Stimulated activated CD4-positive, alpha-beta T cell treated with anti-CD3 and anti-CD28 coated beads, Interleukin-4, amount 100 ng/mL, for 48 hours (primary cell): Measurements from ENCODE around the gene ABITRAM.
"Not testable (repeated sequence)": the region's sequence is repeated elsewhere in the genome, so short reads cannot be mapped to it uniquely, and the experiment has no call there.

Experiments used
- DNase-seq, 2 donors: peaks; one replicate each; pipeline ENCODE4 v3.0.0-alpha.2; 2020; ENCODE audit warnings: low read depth in 2 of 2

ABITRAM gene

GRCh38 chr9:108928386-108928785, 5.8 kb upstream of the ABITRAM start:
- no peak for DNase-seq

GRCh38 chr9:108933231-108933717, 926 bp upstream of the ABITRAM start:
- DNase-seq, result no peak

GRCh38 chr9:108933718-108934322, 380 bp upstream of the ABITRAM start, which contains the start of gene ELP1:
Gene ELP1, minus strand, starts transcription at chr9:108934124. Its CDS starts 2,978 bp downstream, at chr9:108931146.
- DNase-seq, result peak; percentile 89 to 90

DNA sequence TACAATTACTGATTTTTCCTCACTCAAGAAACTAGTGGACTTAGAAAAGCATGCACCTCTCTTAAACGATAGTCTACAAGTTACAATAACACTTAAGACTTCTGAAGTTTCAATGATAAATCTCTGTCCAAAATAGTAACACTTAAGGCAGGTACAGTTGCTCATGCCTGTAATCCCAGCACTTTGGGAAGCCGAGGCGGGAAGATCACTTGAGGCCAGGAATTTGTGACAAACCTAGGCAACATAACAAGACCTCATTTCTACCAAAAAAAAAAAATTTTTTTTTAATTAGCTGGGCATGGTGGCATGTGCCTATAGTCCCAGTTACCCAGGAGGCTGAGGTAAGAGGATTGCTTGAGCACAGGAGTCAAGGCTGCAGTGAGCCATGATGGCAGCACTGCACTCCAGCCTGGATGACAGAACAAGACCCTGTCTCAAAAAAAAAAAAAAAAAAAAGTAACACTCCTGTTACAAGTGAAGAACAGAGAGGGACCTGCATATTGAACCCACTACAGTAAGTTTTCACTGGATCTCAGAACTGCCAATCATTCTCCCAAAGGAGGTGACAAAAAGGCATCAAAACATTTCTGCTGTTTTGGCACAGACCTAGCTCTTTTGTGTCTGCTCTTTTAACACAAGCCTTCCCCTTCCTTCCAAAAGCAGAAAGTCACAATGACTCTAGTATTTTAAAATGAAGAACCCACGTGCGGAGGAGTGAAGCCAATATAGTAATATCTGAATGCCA, 3.5 kb downstream of the ABITRAM start:
- no peak for DNase-seq

GRCh38 chr9:108939975-108940374, 5.8 kb downstream of the ABITRAM start:
- no peak for DNase-seq

- DNase-seq, result no peak
Observed at GRCh38 chr9:108950168-108950567, 16.0 kb downstream of the ABITRAM start.

DNA sequence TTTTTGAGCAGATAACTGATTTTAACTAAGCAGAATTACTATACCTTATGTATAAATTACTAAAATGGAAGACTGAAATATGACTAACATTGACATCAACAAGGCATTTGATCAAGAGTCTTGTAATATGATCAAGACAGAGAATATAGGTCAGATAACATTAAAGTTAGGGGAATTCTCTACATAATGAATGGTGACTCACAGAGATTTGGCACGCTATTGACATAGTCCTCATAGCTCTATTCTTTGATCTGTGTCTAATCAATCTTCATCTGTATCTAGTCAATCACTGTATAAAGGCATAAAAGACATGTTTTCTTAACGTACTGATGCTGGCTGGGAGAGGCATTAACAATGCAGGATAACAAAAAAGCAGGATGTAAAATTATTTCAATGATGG, 17.4 kb downstream of the ABITRAM start:
- no peak for DNase-seq

DNA sequence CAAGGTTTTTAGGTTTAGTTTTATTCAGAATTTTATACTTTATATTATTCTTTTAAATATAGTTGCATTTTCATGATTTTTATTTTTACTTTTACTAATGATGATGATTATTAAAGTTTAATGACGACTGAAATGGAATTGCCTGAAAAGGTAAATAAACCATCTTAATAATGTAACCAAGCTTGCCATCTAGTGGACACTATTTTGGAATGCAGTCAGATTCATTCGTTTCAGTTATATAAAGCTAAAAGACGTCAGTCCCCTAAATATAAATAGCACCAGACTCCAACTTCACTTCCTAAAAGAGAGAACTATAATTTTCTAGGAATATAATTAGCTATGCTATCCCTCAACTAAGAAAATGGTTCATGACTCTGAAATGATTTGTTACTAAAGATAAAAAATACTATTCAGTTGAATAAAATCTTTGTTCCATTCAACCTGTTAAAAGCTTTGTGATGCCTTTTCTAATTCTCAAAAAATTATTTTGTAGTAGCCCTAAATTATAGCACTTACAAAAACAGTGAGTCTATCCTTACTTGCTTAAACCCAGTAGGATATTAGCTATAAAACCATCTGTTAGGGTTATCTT, 19.9 kb downstream of the ABITRAM start:
- no peak for DNase-seq

GRCh38 chr9:108956022-108956630, 21.9 kb downstream of the ABITRAM start:
- DNase-seq, result no peak

DNA sequence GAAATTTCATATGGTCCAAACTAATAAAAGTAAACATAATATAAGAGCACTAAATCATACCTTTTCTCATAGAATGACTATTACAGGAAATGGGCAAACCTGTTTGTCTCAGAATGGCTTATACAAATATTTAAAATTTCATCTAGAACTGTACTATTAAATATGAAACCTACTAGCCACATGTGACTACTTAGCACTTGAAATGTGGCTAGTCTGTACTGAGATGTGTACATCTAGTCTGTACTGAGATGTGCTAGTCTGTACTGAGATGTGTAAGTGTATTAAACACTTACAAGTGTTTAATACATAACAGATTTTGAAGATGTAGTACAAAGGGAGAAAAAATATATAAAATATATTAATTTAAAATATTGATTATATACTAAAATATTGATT, 22.4 kb downstream of the ABITRAM start:
- no peak for DNase-seq

DNA sequence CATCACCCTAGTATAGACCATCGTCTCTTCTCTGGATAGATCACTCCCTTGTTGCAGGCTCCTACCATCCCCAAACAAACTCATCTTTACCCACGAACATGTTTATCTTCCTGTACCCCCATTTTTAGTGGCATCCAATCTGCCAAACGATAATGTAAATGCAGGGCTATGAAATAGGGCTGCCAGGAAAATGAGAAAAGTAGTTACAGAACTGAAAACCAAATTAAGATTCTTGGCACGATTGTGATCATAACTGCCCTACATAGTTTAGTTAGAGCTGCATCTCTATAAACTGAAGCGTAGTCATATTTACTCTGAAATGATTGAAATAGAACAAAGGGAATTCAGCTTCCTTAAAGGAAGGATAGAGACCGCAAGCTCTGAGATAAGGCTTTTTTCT, 26.1 kb downstream of the ABITRAM start:
- DNase-seq, result no peak

DNA sequence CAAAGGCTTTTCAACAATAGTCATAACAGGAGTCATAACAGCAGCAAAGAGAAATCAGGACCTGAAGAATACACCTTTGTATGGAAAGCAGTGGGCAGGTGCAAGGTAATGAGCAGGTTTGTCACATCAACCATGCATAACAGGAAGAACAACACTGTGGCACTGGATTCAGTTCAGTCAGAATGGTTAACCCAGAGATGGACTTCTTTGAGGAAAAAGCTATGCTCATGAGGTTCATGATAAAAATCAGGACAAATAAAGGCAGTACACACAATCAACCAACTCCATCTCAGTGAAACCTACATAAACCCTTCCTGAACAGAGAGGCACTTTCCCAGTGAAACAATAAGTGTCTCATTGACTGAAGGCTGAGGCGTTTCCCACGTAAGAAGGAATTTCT, 27.0 kb downstream of the ABITRAM start:
- no peak for DNase-seq

- DNase-seq, result no peak
Observed at GRCh38 chr9:108963459-108964143, 29.4 kb downstream of the ABITRAM start.

DNA sequence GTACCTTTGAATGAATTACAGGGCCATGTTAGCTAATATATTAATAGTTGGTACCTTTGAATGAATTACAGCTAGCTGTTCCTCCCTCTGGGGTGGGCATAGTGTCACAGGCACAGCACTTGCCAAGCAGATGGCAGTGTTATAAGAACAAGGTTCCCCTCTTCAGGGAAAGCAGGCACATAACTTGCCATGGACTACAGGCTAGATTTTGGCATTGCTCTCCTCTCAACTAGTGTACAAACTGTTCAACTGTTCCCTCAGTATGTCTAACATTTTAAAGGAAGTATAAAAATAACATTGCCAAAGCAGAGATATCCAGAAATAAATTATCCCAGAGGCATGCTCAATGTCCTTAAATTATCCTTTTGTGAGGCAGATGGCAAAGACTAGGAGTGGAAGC, 33.7 kb downstream of the ABITRAM start:
- no peak for DNase-seq

- not testable (repeated sequence) for DNase-seq
Observed at GRCh38 chr9:108971392-108971791, 37.2 kb downstream of the ABITRAM start.

DNA sequence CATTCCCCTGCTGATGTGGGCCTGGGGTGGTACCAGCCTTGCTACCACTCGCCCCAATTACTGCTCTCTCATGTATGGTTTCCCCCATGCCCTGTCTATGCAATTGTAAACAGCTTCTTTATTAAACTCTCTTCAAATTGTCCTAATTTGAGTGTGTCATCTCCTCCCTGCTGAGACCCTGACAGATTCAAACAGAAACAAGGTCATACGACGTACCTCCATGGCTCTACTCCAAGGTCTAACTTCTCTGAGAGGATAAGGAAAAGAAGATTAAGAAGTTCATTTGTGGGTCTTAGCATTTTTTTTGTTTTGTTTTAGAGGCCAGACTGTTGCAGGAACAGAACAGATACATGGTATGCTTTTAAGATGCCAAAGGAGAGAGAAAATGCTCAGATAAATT, 38.0 kb downstream of the ABITRAM start:
- DNase-seq, result no peak

GRCh38 chr9:108972626-108973209, 38.5 kb downstream of the ABITRAM start:
- DNase-seq, result no peak

DNA sequence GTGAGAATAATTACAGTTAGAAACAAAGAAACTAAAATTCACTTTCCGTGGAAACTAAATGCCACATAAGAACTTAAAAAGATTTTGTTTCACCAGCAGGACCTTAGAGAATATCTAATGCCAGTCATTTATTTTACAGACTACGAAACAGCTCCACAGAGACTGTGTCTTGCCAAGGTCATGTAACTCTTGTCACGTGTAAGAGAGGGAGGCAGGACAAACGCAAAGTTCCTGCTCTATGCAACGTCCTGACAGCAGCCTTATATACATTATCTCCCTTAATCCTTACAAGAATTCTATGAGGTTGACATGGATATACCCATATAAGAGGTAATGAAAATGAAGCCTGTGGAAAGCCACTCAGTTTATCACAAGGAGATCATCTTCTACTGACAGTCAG, 39.7 kb downstream of the ABITRAM start:
- DNase-seq, result no peak

DNA sequence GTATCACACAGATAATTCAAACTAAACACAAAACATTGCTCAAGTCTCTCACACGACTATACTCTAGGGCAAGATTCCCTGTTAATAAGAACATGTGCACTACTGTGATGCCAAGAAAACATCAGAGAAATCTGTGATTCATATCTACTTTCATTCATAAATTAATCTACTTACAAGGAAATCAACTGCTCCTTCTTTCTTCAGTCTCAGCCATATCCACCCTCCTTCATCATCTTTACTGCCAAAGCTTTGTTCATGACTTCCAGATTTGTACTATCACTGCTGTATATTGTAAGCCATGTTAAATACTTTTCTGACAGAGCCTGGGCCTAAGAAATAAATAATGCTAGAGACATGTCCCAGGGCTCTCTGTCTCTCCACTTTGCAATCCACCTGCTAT, 44.0 kb downstream of the ABITRAM start:
- DNase-seq, result no peak

DNA sequence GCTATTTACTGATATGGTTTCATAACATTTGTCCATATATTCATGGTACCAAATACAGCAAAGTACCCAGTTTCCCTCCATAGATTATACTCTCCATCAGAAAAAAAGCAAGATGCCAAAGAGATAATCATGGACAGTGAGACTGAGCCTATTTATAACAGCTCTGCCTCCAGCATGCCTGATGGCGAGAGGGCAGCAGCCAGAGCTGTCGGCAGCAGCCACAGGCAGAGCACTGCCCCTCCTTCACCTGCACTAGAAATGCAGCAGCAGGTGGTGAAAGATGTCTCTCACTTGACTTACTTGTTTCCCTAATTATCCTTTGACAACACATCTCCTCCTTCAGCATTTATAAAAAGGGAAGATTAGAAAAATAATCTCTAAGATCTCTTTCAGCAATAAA, 46.7 kb downstream of the ABITRAM start:
- DNase-seq, result no peak

DNA sequence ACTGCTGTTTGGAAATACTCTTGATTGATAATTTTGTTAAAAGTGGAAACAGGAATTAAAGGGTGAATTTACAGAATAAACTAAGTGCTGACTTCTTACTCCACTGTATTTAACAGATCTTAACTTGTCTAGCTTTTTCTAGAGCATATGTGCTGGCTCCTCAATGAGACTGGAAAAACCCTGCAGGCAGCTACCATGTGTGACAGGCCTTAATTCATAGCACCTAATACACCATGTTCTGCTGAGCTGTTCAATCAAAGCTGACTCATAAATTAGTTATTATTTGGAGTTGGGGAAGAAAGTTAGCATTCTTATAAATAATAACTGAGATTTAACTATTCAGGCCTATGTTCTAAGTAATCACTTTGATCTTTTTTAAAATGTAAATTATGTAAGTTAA, 49.7 kb downstream of the ABITRAM start:
- DNase-seq, result no peak
